Stimulated activated CD4-positive, alpha-beta T cell treated with anti-CD3 and anti-CD28 coated beads, Interleukin-1b, Interleukin-23, amount 100 ng/mL, for 48 hours (primary cell): Measurements from ENCODE around the gene LYSMD3.

Source experiments
- DNase-seq: peaks from one replicate; pipeline ENCODE4 v3.0.0-alpha.2; 2020

Gene LYSMD3

GRCh38 chr5:90479611-90480385 is 49.6 kb downstream of the LYSMD3 start:
- DNase-seq: no peak

GRCh38 chr5:90477621-90478215 is 51.7 kb downstream of the LYSMD3 start:
- DNase-seq: no peak

GRCh38 chr5:90477073-90477472 is 52.3 kb downstream of the LYSMD3 start:
- no peak for DNase-seq

- no peak for DNase-seq
Measured at GRCh38 chr5:90476391-90476790, 53.0 kb downstream of the LYSMD3 start.

GRCh38 chr5:90475436-90475980 is 53.9 kb downstream of the LYSMD3 start:
- no peak for DNase-seq

- peak; percentile 94 for DNase-seq
Measured at GRCh38 chr5:90474235-90475107, 54.9 kb downstream of the LYSMD3 start, which contains the start of the genes MBLAC2 and POLR3G. MBLAC2 (minus strand) TSS chr5:90474771; CDS start chr5:90474292, 479 bp downstream. POLR3G (plus strand) TSS chr5:90474864; CDS start chr5:90485568, 10,704 bp downstream.

GRCh38 chr5:90473396-90474234 is 55.8 kb downstream of the LYSMD3 start:
- DNase-seq: peak; percentile 18

- no peak for DNase-seq
Measured at GRCh38 chr5:90472783-90473395, 56.5 kb downstream of the LYSMD3 start.
